Measurements from ENCODE around the gene C1QTNF8.

Gene C1QTNF8

GRCh38 chr16:1075546-1075945 lies 20.5 kb downstream of the C1QTNF8 start:
- no peak for DNase-seq

DNA sequence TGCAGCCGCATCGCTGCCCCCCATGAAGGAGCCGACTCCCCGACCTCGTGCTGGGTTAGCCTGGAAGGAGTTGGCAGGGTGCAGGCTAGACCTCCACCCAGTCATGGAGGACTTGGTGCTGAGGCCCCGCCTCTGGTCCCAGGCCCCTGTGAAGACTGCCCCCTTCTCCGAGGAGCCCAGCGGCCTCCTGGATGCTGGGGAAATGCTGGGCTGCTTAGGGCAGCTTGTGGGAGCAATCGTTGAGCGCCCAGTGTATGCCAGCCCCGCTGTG lies 21.7 kb downstream of the C1QTNF8 start:
- no peak for DNase-seq

DNA sequence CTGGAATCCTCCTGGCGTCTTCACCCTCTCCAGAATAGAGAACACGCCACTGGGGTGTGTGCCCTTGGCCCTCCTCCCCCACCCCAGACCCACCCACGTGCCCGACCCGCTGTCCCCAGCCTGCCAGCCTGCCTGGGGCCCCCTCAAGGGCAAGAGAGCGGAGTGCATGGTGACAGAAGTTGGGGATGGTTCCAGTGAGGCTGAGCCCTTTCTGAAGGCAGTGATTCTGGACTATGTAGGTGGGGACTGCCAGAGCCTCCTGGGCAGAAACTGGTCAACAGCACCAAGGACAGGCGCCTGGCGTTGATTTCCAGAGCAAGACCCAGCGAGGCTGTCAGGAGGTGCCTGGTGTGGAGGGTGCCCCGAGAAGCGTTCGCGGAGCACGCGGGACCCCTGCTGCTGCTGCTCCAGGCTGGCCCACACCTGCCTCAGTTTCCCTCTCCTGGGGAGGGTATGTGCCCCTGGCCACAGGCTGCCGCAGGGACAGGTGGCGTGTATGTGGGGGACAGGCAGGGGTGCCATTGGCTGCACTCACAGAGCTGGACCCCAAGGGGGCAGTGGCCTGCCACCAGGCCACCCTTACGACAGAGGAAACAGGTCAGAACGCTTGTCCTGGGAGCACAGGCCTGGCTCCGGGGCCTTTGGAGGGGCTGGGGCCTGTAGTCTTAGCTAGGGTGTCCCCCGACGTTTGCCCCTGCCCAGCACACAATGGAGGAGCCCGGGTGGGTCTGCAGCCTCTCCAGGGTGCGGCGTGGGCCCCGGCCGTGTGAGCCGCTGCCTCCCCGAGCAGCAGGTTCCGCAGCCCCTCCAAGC lies 22.3 kb downstream of the C1QTNF8 start:
- no peak for DNase-seq

- no peak for DNase-seq
These were observed 22.8 kb downstream of the C1QTNF8 start for GRCh38 chr16:1073262-1073558.

GRCh38 chr16:1072526-1073261 lies 23.4 kb downstream of the C1QTNF8 start, which contains the start of gene SSTR5:
Gene SSTR5 (plus strand): TSS chr16:1072747. CDS start chr16:1078869, 6,122 bp downstream.
- DNase-seq: no peak

GRCh38 chr16:1071561-1072225 lies 24.4 kb downstream of the C1QTNF8 start:
- no peak for DNase-seq

DNA sequence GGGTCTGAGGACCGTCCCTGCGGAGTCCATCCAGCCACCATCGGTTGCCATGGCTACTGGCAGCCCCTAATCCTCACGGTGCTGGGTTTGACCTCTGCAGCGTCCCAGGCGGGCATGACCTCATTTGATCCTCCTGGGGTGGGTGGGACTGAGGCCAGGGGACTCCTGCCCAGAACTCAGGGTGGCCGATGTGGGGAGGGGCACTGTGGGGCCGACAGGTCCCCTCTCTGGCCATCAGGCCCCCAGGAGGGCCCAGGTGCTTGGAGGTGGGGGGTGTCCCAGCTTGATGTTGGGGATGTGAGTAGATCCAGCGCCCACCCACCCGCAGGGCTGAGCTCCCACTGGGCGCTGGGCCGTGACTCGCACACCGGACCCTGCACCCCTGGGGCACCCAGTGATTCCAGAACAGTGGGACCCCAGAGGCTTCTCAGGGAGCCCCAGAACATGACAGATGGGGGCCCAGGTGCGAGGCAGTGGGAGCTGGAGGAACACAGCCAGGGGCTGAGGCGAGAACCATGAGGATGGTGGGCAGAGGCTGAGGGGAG lies 25.1 kb downstream of the C1QTNF8 start:
- DNase-seq: no peak

GRCh38 chr16:1070084-1070863 lies 25.8 kb downstream of the C1QTNF8 start:
- DNase-seq: no peak

GRCh38 chr16:1069154-1069553 lies 26.9 kb downstream of the C1QTNF8 start:
- no peak for DNase-seq

- DNase-seq: no peak
These were observed 27.6 kb downstream of the C1QTNF8 start for GRCh38 chr16:1068451-1068850.

DNA sequence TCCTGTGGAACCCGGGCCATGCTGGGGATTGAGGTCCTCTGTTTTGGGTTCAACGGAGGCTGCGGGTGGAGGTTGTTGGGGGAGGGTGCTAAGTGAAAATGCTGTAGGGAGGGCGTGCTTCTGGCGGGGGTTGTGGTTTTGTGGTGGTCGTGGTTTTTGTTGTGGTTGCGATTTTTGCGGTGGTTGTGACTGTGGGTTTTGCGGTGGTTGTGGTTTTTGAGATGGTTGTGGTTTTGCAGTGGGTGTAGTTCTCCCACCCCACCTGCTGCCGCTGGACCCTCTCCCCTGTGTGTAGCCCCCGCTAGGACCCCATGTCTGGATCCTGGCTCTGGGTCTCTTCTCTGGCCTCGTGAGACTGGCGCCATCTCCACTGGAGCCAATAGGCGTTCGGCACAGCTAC lies 28.4 kb downstream of the C1QTNF8 start:
- DNase-seq: no peak

DNA sequence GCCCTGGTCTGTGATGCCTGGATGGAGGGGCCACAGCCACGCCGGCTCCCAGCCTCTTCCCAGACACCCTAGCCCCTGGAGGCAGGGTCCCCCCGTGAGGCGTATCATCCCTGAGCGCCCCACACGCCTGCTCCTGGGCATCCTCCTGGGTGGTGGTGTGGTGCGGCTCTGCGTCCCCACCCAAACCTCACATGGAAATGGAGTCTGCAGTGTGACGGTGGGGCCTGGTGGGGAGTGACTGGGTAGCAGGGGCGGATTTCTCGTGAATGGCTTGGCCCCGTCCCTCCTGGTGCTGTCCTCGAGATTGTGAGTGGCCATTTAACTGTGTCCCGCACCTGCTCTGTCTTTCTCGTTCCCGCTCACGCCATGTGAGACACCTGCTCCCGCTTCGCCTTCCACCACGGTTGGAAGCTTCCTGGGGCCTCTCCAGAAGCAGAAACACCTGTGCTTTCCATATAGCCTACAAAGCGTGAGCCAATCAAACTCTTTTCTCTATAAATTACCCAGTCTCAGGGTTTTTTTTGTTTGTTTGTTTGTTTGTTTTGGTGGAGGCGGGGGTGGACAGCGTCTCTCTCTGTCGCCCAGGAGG lies 29.4 kb downstream of the C1QTNF8 start:
- DNase-seq: no peak

DNA sequence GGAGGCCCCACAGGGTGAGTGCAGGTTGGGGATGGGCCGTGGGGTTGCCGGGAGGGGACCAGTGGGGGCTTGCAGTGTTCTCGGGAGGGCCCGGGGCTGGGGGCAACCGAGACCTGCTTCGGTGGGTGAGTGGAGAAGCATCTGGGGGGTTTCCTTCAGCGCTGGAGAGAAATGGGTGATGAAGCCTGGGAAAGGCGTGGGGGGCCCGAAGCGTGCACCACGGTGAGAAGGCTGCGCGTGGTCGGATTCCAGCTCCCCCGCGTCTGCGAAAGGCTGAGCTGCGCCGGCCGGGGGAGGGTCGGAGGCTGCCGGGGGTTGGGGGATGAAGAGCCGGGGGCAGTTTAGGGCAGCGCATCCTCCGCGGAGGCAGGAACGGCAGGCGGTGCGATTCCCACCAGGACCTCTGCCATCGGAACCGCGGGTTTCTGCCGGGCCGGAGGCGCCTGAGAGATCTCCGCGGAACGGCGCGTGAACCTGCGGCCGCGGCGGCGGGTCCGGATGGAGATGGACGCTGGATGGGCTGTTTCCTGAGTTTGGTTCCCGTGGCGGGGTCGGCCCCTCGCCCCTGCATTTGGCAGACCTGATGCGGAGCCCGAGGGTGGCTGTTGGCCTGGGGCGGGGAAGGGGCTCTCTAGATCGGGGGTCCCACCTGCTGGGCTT lies 30.4 kb downstream of the C1QTNF8 start:
- no peak for DNase-seq

GRCh38 chr16:1063728-1064127 lies 32.3 kb downstream of the C1QTNF8 start:
- no peak for DNase-seq

DNA sequence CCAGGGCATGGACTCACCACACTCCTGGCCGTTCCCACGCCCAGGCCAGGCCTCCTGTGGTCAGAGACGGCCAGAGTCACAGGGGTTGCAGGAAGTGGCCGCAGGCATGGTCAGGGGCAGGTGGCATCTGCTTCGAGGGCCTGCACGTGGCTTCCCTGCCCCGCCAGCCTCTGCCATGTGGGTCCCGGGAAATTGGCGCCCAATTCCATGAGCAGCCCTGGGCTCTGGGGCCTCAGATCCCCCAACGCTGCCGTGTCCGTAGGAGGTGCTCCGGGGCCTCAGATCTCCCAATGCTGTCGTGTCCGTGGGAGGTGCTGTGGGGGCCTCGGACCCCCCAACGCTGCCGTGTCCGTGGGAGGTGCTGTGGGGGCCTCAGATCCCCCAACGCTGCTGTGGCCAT lies 33.1 kb downstream of the C1QTNF8 start:
- DNase-seq: no peak

- no peak for DNase-seq
These were observed 34.1 kb downstream of the C1QTNF8 start for GRCh38 chr16:1061769-1062505.

DNA sequence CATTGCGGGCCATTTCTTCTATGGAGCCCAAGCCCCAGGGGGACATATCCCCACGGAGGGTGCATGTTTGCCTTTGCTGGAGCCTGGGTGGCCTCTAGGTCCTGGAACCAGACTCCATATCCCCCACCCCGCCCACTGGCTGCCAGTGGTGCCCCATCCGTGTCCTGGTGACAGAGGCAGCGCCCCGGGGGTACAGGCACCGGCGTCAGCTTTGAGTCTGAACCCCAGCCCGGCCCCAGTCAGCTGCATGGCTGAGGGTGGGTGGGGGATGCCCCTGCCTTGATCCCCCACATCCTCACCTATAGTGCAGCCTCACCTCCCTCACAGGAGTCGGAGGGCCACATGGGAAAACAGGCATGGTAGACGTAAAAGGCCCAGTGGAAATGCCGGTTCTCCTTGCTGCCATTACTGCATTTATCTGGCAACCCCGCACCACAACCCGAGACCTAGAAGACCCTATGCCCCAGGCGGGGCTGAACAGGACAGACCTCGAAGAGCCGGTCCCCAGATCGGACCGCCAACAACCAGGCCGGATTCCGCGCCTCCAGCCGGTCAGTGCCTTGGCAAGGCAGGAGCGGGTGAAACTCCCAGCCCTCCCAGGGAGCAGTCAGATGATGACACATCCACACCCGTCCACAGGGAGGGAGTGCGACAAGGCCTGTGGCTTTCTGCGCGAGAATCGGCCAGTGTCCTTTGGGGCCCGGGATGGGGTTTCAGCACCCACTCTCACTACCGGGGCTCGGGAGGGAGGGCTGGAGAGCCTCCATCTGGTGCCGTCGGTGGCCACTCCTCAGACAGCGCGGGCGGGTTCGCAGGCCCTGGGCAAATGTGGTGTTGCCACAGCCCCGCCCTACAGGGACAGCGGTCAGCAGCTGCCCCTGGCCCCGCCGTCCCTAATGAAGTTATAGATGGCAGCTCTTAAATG lies 35.4 kb downstream of the C1QTNF8 start:
- DNase-seq: no peak

DNA sequence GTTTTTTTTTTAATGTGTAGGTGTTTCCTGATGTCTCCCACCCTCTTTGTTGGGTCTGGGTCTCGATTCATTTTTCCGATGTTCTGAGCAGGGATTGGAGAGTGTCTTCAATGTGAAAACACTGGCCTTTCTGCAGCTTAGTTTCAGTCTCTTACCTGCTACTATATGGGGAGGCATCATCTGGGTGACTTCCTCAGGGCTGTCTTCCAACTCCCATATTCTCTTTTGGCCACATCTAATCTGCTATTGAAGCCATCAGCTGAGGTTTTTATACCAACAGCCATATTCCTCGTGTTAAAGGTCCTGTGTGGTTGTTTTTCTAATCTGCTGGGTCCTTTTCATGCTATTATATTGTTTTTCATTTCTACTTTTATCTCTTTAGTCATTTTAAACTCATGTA lies 36.7 kb downstream of the C1QTNF8 start:
- no peak for DNase-seq

- DNase-seq: no peak
These were observed 37.8 kb downstream of the C1QTNF8 start for GRCh38 chr16:1058216-1058615.
